Hepatocyte (in vitro differentiated cells): ENCODE data around the gene SORL1. TPM values are rescaled to one million over a fixed set of nuclear protein-coding genes. Genes with fewer than 3 reads are reported as not detected.

Source experiments
- DNase-seq: peaks from one replicate; pipeline ENCODE4 v3.0.0-alpha.2; 2016; ENCODE audit warnings: low spot score
- H2AFZ ChIP-seq: fragments of 200-600 bp; sonication (generic); 2 replicates; pipeline ENCODE4 v1.6.0; 2016; ENCODE audit warnings: antibody characterized with exemption, mild to moderate bottlenecking
- H3K27ac ChIP-seq: fragments of 200-600 bp; sonication (generic); 2 replicates; pipeline ENCODE4 v1.5.1; 2016; ENCODE audit warnings: mild to moderate bottlenecking
- H3K27me3 ChIP-seq: fragments of 200-600 bp; sonication (generic); 2 replicates; pipeline ENCODE4 v1.6.1; 2016
- H3K36me3 ChIP-seq: fragments of 200-600 bp; sonication (generic); replicated peaks from 2 replicates; pipeline ENCODE4 v1.5.1; 2016; ENCODE audit warnings: low read depth; ENCODE audit not compliant: insufficient read depth
- H3K4me1 ChIP-seq: fragments of 200-600 bp; sonication (generic); 2 replicates; pipeline ENCODE4 v1.5.1; 2016; ENCODE audit warnings: mild to moderate bottlenecking, moderate library complexity; ENCODE audit not compliant: insufficient read depth
- H3K4me2 ChIP-seq: fragments of 200-600 bp; sonication (generic); 2 replicates; pipeline ENCODE4 v1.6.0; 2016
- H3K4me3 ChIP-seq: fragments of 200-600 bp; sonication (generic); 2 replicates; pipeline ENCODE4 v1.5.1; 2016; ENCODE audit warnings: mild to moderate bottlenecking
- H3K79me2 ChIP-seq: fragments of 200-600 bp; sonication (generic); 2 replicates; pipeline ENCODE4 v1.6.0; 2017; ENCODE audit warnings: mild to moderate bottlenecking
- H3K9me2 ChIP-seq: fragments of 200-600 bp; sonication (generic); replicated peaks from 2 replicates; pipeline ENCODE4 v1.6.0; 2017; ENCODE audit warnings: mild to moderate bottlenecking; ENCODE audit not compliant: insufficient read depth
- H3K9me3 ChIP-seq: fragments of 200-600 bp; sonication (generic); 2 replicates; pipeline ENCODE4 v1.5.1; 2016; ENCODE audit warnings: low read depth, mild to moderate bottlenecking
- H4K20me1 ChIP-seq: fragments of 200-600 bp; sonication (generic); 2 replicates; pipeline ENCODE4 v1.6.0; 2016; ENCODE audit warnings: mild to moderate bottlenecking; ENCODE audit not compliant: insufficient read depth, poor library complexity, severe bottlenecking
- CTCF ChIP-seq: fragments of 200-600 bp; sonication (generic); IDR thresholded peaks from 2 replicates; pipeline ENCODE4 v1.5.1; 2016; ENCODE audit warnings: antibody characterized with exemption, mild to moderate bottlenecking; ENCODE audit not compliant: poor library complexity
- EZH2 ChIP-seq: fragments of 200-600 bp; sonication (generic); IDR thresholded peaks from 2 replicates; pipeline ENCODE4 v1.6.1; 2016; ENCODE audit warnings: antibody characterized with exemption, mild to moderate bottlenecking, borderline replicate concordance
- EZH2phosphoT487 ChIP-seq: fragments of 200-600 bp; sonication (generic); IDR thresholded peaks from one replicate; pipeline ENCODE4 v1.6.1; 2018; ENCODE audit warnings: antibody characterized with exemption, mild to moderate bottlenecking, low read depth, moderate library complexity; ENCODE audit not compliant: unreplicated experiment, severe bottlenecking
- WGBS: methylation state at CpG from one replicate; pipeline ENCODE4 v1.1.6; 2016; ENCODE audit warnings: low lambda C conversion rate; ENCODE audit errors: missing lambda C conversion rate; 5-methylcytosine and 5-hydroxymethylcytosine counted together
- polyA plus RNA-seq: library from polyadenylated mRNA; unstranded; fragments of >200 nt; fragmentation: Nextera tagmentation; extraction: Ambion mirVana; gene quantifications from 2 replicates; pipeline ENCODE4 v1.2.1, GENCODE V29; 2016
- total RNA-seq: library from RNA; depleted of rRNA; stranded (reverse); fragments of >200 nt; gene quantifications from 2 replicates; pipeline ENCODE4 v1.2.3, GENCODE V29; 2014

SORL1 gene
- total and polyA plus RNA-seq, 2 experiments from 2014 or later: 13.5 to 26.5 TPM

DNA sequence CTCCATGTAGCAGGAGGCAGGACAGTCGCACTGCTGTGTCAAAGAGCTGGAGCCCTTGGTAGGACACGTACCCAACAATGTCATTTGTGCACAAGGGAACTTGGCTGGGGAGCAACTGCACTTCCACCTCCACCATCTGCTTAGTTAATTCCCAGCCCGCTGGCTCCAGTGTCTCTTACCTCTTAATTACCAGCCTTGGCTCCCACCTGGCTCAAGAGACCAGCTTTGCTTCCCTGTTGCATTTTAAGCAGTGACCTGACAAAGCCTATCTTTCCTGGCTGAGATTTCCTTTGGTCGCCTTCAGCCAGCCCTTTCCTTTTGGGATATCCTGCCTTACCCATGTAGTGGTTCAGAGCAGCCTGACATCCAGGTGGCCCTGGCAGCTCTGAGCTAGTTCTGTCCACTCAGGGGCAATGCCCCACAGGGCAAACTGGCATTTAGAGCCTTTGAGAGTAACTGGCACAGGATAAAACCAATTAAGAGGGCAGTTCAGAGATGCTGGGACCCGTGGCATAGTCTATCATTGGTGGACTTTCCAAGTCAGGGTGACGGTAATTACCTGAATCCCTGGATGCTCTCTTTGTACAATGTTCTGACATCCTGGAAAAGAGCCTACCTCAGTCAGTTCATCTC is 213.2 kb downstream of the SORL1 start:
- Histone ChIP-seq H3K36me3 (no peaks in the 10 kb centered on the region), H3K4me1 (peaks cover 11% of the 10 kb centered on the region), H3K9me3 (no peaks in the 10 kb centered on the region), H3K27me3 (no peaks in the 10 kb centered on the region), H3K79me2 (no peaks in the 10 kb centered on the region), H3K4me2 (no peak overlapping the region), H2AFZ (no peak overlapping the region), H3K27ac (no peak overlapping the region), H4K20me1 (no peaks in the 10 kb centered on the region), H3K9me2 (no peaks in the 10 kb centered on the region), H3K4me3 (no peak overlapping the region)
- no peak for DNase-seq
- WGBS: 93% methylated on average over 6 of the region's 6 CpGs
- TF ChIP-seq CTCF (no peak), EZH2phosphoT487 (no peak), EZH2 (no peak)

- no peaks in the 10 kb centered on the region for H3K9me3 ChIP-seq
- peaks cover 33% of the 10 kb centered on the region for H3K4me1 ChIP-seq
- H3K4me3 ChIP-seq: no peak overlapping the region
- H2AFZ ChIP-seq: no peak overlapping the region
- no peak for TF ChIP-seq EZH2phosphoT487
- TF ChIP-seq EZH2: no peak
- no peak for TF ChIP-seq CTCF
- no peaks in the 10 kb centered on the region for H3K27me3 ChIP-seq
- H3K36me3 ChIP-seq: no peaks in the 10 kb centered on the region
- no peaks in the 10 kb centered on the region for H3K9me2 ChIP-seq
- no peak overlapping the region for H3K27ac ChIP-seq
- no peaks in the 10 kb centered on the region for H3K79me2 ChIP-seq
- no peaks in the 10 kb centered on the region for H4K20me1 ChIP-seq
- DNase-seq: no peak
- 61% methylated on average over 1 of the region's 1 CpG for WGBS
- no peak overlapping the region for H3K4me2 ChIP-seq
Measured at GRCh38 chr11:121667836-121668235, 215.7 kb downstream of the SORL1 start.

- Histone ChIP-seq H3K36me3 (no peaks in the 10 kb centered on the region), H3K27me3 (no peaks in the 10 kb centered on the region), H3K9me3 (no peaks in the 10 kb centered on the region), H3K9me2 (no peaks in the 10 kb centered on the region), H3K4me1 (peaks cover 38% of the 10 kb centered on the region), H3K79me2 (no peaks in the 10 kb centered on the region), H3K4me2 (peak overlapping the region; percentile 10), H4K20me1 (no peaks in the 10 kb centered on the region), H2AFZ (peak overlapping the region; percentile 16), H3K27ac (peak overlapping the region; percentile 92), H3K4me3 (no peak overlapping the region)
- 66% methylated on average over 4 of the region's 4 CpGs for WGBS
- TF ChIP-seq CTCF: no peak
- no peak for TF ChIP-seq EZH2phosphoT487
- no peak for TF ChIP-seq EZH2
- no peak for DNase-seq
Measured at GRCh38 chr11:121669422-121669821, 217.3 kb downstream of the SORL1 start.

DNA sequence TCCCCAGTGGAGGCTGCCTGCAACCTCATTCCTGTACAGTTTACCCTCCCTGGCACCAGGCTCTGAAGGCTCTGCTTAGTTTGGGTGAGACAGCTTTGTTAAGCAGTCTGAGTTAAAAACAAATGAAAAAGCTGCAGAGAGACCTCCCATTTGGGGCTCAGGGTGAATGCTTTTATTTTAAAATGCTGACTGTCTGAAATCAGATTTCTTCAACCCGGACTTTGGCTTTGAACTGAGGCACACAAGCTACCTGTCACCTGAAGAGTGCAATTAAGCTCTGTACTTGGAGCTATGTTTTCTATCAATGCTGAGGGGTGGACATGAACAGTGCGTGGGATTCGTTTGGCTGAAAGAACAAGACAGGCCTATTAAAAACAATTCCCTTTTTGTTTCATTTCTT is 218.2 kb downstream of the SORL1 start:
- TF ChIP-seq EZH2 (no peak), EZH2phosphoT487 (no peak)
- Histone ChIP-seq H3K9me2 (no peaks in the 10 kb centered on the region), H4K20me1 (no peaks in the 10 kb centered on the region), H3K27me3 (no peaks in the 10 kb centered on the region), H3K4me3 (no peak overlapping the region), H3K4me2 (peak overlapping the region; percentile 69), H2AFZ (no peak overlapping the region), H3K9me3 (no peaks in the 10 kb centered on the region), H3K4me1 (peaks cover 38% of the 10 kb centered on the region), H3K36me3 (no peaks in the 10 kb centered on the region), H3K27ac (peak overlapping the region; percentile 92), H3K79me2 (no peaks in the 10 kb centered on the region)
- WGBS: 44% methylated on average over 3 of the region's 3 CpGs
- no peak for DNase-seq
